ENCODE data around the gene AMN1. TPM values are rescaled to one million over a fixed set of nuclear protein-coding genes. Genes with fewer than 3 reads are reported as not detected.
"Not testable (repeated sequence)": the region's sequence is repeated elsewhere in the genome, so short reads cannot be mapped to it uniquely, and the experiment has no call there.

AMN1 gene
- total and polyA plus RNA-seq, 2 experiments from 2014 or later = 12.6 to 17.7 TPM

- TF ChIP-seq REST (IDR thresholded peaks at IDR 0.05; ENCODE audit: unreplicated experiment) = no peak
- no peak for TF ChIP-seq ZNF331 (CRISPR knock-in tag; IDR thresholded peaks at IDR 0.05; ENCODE audit: low read depth)
- no peak for TF ChIP-seq STAT1 (IDR thresholded peaks at IDR 0.05; ENCODE audit: unreplicated experiment)
- TF ChIP-seq CTCF (conservative IDR thresholded peaks at IDR 0.05; ENCODE audit: low read depth in 2 of 2) = no peak
- no peak for TF ChIP-seq JUNB (IDR thresholded peaks at IDR 0.05; ENCODE audit: unreplicated experiment)
- no peak for TF ChIP-seq NANOG (IDR thresholded peaks at IDR 0.05; ENCODE audit: borderline replicate concordance)
Measured at GRCh38 chr12:31736472-31736871, 7.7 kb upstream of the AMN1 start (continued).

GRCh38 chr12:31733549-31734432, 5.0 kb upstream of the AMN1 start:
- Histone ChIP-seq H3K4me2 (peak overlapping the region; percentile 50; the same call in 1 of the 2 replicates), H3K27ac (ENCODE audit: low read depth) (peak overlapping the region; percentile 40), H3K4me1 (ENCODE audit: insufficient read depth) (peaks cover 22% of the 10 kb centered on the region)
- not testable (repeated sequence) for H3K27me3 ChIP-seq (ENCODE audit: insufficient read depth); H3K4me3 ChIP-seq; H2AFZ ChIP-seq; H3K4me3 Mint-ChIP-seq; H3K79me2 ChIP-seq (replicated peaks; ENCODE audit: insufficient read depth); ATAC-seq; H3F3A ChIP-seq (replicated peaks; ENCODE audit: low read depth); H3K36me3 ChIP-seq (ENCODE audit: insufficient read depth); H3K9me2 ChIP-seq (ENCODE audit: insufficient read depth); H4K20me1 ChIP-seq (replicated peaks; ENCODE audit: insufficient read depth)
- Mint-ChIP-seq H3K27ac (peak overlapping the region; percentile 77; the same call in 1 of the 2 replicates), H3K27me3 (ENCODE audit: insufficient read depth, low read depth, poor library complexity) (peaks cover 13% of the 10 kb centered on the region), H3K36me3 (ENCODE audit: low read depth) (peaks cover 16% of the 10 kb centered on the region; the same call in 2 of the 3 replicates), H3K9me3 (peaks cover 24% of the 10 kb centered on the region), H3K4me1 (peaks cover 31% of the 10 kb centered on the region)
- DNase-seq (ENCODE audit: low spot score) = peak; percentile 44
